Measurements from ENCODE around the gene MZT2A.
"Not testable (repeated sequence)": the region's sequence is repeated elsewhere in the genome, so short reads cannot be mapped to it uniquely, and the experiment has no call there.

The MZT2A gene

GRCh38 chr2:131492015-131492417, at the start of gene MZT2A:
Gene MZT2A, minus strand, starts transcription at chr2:131492397. Its CDS starts 21 bp downstream, at chr2:131492376.
- H3K27me3 Mint-ChIP-seq, H3K9me3 Mint-ChIP-seq, DNase-seq, ATAC-seq: not testable (repeated sequence)
- Mint-ChIP-seq H3K36me3 (ENCODE audit: low read depth) (peaks cover 14% of the 10 kb centered on the region), H3K4me3 (peak within 1 kb of the TSS; percentile 95), H3K4me1 (peaks cover 39% of the 10 kb centered on the region), H3K27ac (peak within 1 kb of the TSS; percentile 92)

GRCh38 chr2:131538856-131539255, 46.7 kb upstream of the MZT2A start:
- ATAC-seq; H3K9me3 Mint-ChIP-seq; H3K36me3 Mint-ChIP-seq (ENCODE audit: low read depth); H3K27me3 Mint-ChIP-seq; DNase-seq; H3K27ac Mint-ChIP-seq; H3K4me1 Mint-ChIP-seq; H3K4me3 Mint-ChIP-seq: not testable (repeated sequence)

- H3K36me3 Mint-ChIP-seq (ENCODE audit: low read depth); ATAC-seq; H3K9me3 Mint-ChIP-seq; H3K27me3 Mint-ChIP-seq; H3K4me3 Mint-ChIP-seq; H3K27ac Mint-ChIP-seq; H3K4me1 Mint-ChIP-seq; DNase-seq: not testable (repeated sequence)
These were observed 44.6 kb upstream of the MZT2A start for GRCh38 chr2:131536841-131537240.

- not testable (repeated sequence) for H3K4me3 Mint-ChIP-seq; H3K4me1 Mint-ChIP-seq; DNase-seq; ATAC-seq; H3K27me3 Mint-ChIP-seq; H3K9me3 Mint-ChIP-seq; H3K27ac Mint-ChIP-seq; H3K36me3 Mint-ChIP-seq (ENCODE audit: low read depth)
These were observed 44.0 kb upstream of the MZT2A start for GRCh38 chr2:131535951-131536826.

- Mint-ChIP-seq H3K4me1 (no peaks in the 10 kb centered on the region), H3K27me3 (peaks cover 1% of the 10 kb centered on the region), H3K4me3 (no peak overlapping the region), H3K36me3 (ENCODE audit: low read depth) (no peaks in the 10 kb centered on the region), H3K9me3 (no peaks in the 10 kb centered on the region), H3K27ac (no peak overlapping the region)
- no peak for ATAC-seq
- DNase-seq: no peak
These were observed 43.3 kb upstream of the MZT2A start for GRCh38 chr2:131535526-131535925.

GRCh38 chr2:131534965-131535364, 42.8 kb upstream of the MZT2A start:
- H3K27ac Mint-ChIP-seq; H3K4me3 Mint-ChIP-seq; H3K4me1 Mint-ChIP-seq; DNase-seq; H3K27me3 Mint-ChIP-seq; H3K36me3 Mint-ChIP-seq (ENCODE audit: low read depth); H3K9me3 Mint-ChIP-seq; ATAC-seq: not testable (repeated sequence)

GRCh38 chr2:131534317-131534672, 42.1 kb upstream of the MZT2A start:
- not testable (repeated sequence) for H3K36me3 Mint-ChIP-seq (ENCODE audit: low read depth); DNase-seq

GRCh38 chr2:131533609-131534316, 41.6 kb upstream of the MZT2A start:
- not testable (repeated sequence) for DNase-seq; H3K36me3 Mint-ChIP-seq (ENCODE audit: low read depth); H3K4me1 Mint-ChIP-seq; H3K4me3 Mint-ChIP-seq; ATAC-seq; H3K27ac Mint-ChIP-seq; H3K9me3 Mint-ChIP-seq; H3K27me3 Mint-ChIP-seq

More at GRCh38 chr2:131534317-131534672, 42.1 kb upstream of the MZT2A start:
- not testable (repeated sequence) for H3K9me3 Mint-ChIP-seq, H3K4me1 Mint-ChIP-seq, ATAC-seq, H3K27ac Mint-ChIP-seq, H3K4me3 Mint-ChIP-seq, H3K27me3 Mint-ChIP-seq

- H3K4me3 Mint-ChIP-seq; H3K27ac Mint-ChIP-seq; H3K27me3 Mint-ChIP-seq; ATAC-seq; H3K9me3 Mint-ChIP-seq; H3K36me3 Mint-ChIP-seq (ENCODE audit: low read depth); DNase-seq: not testable (repeated sequence)
- H3K4me1 Mint-ChIP-seq: peaks cover 11% of the 10 kb centered on the region
These were observed 40.8 kb upstream of the MZT2A start for GRCh38 chr2:131532723-131533608.

- not testable (repeated sequence) for H3K27me3 Mint-ChIP-seq; DNase-seq; ATAC-seq; H3K4me3 Mint-ChIP-seq; H3K27ac Mint-ChIP-seq; H3K36me3 Mint-ChIP-seq (ENCODE audit: low read depth); H3K9me3 Mint-ChIP-seq
- H3K4me1 Mint-ChIP-seq: peaks cover 16% of the 10 kb centered on the region
These were observed 39.5 kb upstream of the MZT2A start for GRCh38 chr2:131531547-131532185.

GRCh38 chr2:131530626-131531344, 38.6 kb upstream of the MZT2A start:
- not testable (repeated sequence) for H3K36me3 Mint-ChIP-seq (ENCODE audit: low read depth); H3K9me3 Mint-ChIP-seq
- peaks cover 16% of the 10 kb centered on the region for H3K4me1 Mint-ChIP-seq

GRCh38 chr2:131529864-131530445, 37.8 kb upstream of the MZT2A start:
- not testable (repeated sequence) for H3K27ac Mint-ChIP-seq; ATAC-seq; H3K27me3 Mint-ChIP-seq; H3K9me3 Mint-ChIP-seq; DNase-seq; H3K4me3 Mint-ChIP-seq; H3K36me3 Mint-ChIP-seq (ENCODE audit: low read depth)
- peaks cover 16% of the 10 kb centered on the region for H3K4me1 Mint-ChIP-seq

More at GRCh38 chr2:131530626-131531344, 38.6 kb upstream of the MZT2A start:
- not testable (repeated sequence) for ATAC-seq, H3K27ac Mint-ChIP-seq, H3K4me3 Mint-ChIP-seq, H3K27me3 Mint-ChIP-seq, DNase-seq

All from activated naive CD8-positive, alpha-beta T cell treated with anti-CD3 and anti-CD28 coated beads, Interleukin-2, amount 50 U/mL, for 24 hours (primary cell).